ENCODE results near the gene F10.

- TF ChIP-seq CTCF (IDR thresholded peaks at IDR 0.05 in 8 of 11, conservative IDR thresholded peaks at IDR 0.05 in 3 of 11) (no peak), POLR2A (IDR thresholded peaks at IDR 0.05) (no peak), POLR2AphosphoS5 (IDR thresholded peaks at IDR 0.05) (no peak)
Observed at GRCh38 chr13:113149711-113150549, 27.3 kb downstream of the F10 start.
